GM21526 (cell line): ENCODE data around the gene MEIS2.
"Not testable (repeated sequence)": the region's sequence is repeated elsewhere in the genome, so short reads cannot be mapped to it uniquely, and the experiment has no call there.

Experiments used
- ATAC-seq: cut with Tn5 transposase; IDR thresholded peaks from one replicate; pipeline ENCODE4 v1.9.1; 2021; ENCODE audit warnings: moderate library complexity; ENCODE audit not compliant: unreplicated experiment, low FRiP score

MEIS2 gene

DNA sequence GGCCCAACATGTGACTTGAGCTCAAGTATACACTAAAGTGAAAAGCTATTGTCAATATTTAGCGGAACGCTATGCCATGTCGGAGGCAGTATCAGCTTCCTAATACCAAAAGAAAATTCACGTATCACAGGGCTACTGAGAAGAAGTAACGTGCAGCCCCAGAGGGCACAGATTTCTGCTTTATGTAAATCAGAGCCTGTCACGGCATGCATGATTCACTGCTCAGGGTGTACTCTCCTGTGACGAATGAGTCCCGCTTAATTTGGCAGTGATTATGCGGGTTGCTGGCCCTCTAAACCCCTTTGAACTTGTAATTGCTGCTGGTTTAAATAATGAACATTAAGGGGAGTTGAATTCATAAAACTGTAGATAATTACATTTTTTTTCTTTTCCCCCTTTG, 85.3 kb downstream of the MEIS2 start:
- no peak for ATAC-seq

DNA sequence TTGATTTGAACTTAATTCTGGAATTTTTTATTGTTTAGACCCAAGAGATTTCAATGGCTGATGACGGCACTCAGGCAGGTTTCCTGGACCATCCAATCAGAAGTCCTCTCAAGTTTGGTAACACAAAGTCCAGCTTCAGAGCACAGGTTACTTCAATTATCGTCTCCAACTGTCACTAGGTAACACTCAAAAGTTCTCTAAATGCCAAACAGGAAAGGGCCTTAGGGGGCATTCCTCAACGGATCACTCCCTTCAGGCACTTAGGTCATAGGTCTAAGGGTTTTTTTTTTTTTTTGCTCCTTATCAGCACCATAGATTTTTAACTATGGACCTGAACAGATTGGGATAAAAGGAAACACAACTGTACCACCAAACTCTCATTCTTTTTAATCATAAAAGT, 85.8 kb downstream of the MEIS2 start:
- no peak for ATAC-seq

GRCh38 chr15:37014137-37014536, 86.2 kb downstream of the MEIS2 start:
- ATAC-seq, result no peak

DNA sequence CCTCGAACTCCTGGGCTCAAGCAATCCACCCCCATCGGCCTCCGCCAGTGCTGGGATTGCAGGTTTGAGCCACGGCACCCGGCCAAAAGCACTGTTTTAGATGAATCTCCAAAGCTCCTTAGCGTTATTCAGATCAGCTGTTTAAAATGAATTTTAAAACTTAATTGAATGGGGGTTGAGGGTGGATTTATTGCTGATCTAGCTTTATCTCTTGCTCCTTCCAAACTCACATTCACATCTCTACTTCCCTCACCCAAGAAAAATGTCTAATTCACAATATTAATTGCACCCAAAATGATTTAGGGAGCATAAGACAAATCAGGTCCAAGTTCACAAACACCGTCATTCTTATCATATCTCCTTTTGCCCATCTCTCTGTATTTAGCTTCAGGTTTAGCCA, 89.8 kb downstream of the MEIS2 start:
- no peak for ATAC-seq

GRCh38 chr15:37009288-37009687, 91.1 kb downstream of the MEIS2 start:
- no peak for ATAC-seq

GRCh38 chr15:37008205-37008604, 92.1 kb downstream of the MEIS2 start:
- no peak for ATAC-seq

DNA sequence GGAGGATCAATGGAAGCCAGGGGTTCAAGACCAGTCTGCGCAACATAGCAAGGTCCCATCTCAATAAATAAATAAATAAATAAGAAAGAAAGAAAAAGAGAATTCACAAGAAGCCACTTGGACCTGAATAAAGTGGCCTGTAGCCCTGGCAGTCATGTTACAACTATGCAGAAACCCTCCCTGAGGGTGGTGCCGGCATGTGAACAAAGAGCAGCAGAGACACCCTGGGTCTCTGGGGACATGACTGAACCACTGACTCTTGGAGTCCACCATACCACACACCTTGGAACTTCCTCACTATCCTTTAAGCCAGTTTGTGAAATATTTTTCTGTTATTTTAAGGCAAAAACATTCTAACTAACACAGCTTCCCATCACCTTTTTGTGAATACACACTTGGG, 93.0 kb downstream of the MEIS2 start:
- ATAC-seq, result no peak

DNA sequence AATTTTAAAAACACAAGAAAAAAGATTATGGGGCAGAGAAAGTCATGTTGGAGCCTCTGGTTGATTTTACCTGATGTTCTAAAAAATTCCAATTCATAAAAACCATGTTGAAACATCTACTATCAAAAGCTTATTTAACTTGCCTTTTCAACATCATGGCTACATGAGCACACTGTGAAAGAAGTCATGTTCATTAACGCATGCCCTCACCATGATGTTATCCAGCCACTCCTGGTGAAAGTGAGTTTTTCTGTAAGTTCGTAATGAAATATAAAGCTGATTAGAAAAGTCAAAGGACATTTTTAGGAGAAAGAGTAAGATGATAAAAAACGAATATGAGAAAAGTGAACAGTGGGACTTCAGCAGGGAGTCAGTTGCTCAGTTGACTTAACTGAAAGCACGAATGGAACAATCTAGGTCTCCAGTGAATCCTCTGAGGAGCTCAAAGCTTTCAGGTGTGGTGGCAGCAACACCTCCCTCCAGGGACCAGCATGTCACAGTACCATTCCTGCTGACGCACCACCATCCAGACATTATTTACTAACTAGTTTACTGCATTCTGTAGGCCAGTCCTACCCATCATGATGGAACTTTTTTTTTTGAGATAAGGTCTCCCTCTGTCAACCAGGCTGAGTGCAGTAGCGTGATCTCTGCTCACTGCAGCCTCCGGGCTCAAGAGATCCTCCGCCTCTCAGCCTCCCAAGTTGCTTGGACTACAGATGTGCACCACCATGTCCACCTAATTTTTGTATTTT, 95.2 kb downstream of the MEIS2 start:
- no peak for ATAC-seq

GRCh38 chr15:37004373-37004869, 95.9 kb downstream of the MEIS2 start:
- ATAC-seq, result no peak

GRCh38 chr15:37002041-37002672, 98.2 kb downstream of the MEIS2 start:
- ATAC-seq, result no peak

DNA sequence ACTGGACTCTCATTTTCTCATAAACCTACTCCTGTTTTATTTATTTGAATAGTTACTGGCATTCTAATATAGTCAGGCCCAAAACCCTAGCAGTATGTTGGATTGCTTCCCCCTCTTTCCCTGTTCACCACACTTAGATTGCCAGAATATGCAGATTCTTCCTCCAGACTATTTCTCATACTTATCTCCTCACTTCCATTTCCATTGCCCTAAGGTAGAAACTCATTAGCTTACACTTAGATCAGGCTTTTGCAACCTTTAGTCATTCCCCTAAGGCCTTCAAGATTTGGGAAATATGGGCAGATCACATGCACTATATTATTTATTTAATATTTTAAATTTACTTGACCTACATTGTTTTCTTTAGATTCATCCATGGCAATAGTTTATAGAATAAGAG, 98.9 kb downstream of the MEIS2 start:
- ATAC-seq, result no peak

DNA sequence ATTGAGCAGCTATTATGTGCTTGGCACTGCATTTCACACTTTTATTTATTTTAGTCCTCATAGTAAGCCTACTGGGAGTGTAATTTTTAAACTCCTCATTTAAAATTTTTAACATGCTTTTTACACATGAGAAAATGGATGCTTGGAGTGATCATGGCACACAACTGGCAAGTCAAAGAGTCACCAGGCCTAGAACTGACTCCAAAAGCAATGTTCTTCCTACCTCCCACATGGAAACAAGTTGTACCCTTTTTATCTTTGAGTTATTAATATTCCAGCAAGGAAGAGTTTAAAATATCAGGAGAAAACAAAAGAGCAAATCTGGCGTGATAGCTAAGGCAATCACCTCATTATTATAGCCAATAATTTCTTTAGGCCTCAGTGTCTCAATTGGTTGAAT, 100.6 kb downstream of the MEIS2 start:
- no peak for ATAC-seq

DNA sequence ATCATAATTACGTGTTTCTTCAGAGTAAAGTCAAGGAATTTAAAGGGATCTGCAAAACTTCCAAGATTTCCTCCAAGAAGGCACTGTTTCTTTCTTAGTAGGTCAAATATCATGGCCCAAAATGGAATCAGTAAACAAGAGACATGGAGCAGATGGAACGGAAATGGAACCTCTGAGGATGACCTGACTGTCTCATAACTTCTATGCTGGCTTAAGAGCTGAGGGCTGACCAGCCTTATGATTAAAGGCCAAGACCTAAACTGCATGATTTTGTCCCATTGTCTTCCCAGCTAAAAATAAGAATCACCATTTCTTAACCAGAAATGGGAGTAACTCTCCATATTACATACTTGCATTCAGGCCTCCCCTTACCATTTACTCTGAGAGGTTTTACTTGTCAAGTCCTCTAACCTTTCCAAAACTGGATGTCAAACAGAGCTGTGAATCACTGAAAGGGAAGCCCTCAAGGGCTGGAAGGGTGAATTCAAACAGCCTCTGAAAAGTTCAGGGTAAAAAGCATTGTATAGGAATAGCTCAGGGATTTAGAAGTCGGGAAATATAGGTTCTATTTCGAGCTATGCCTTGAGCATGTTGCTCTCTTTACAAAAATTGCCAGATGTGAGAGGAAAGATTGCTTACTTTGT, 103.7 kb downstream of the MEIS2 start:
- no peak for ATAC-seq

DNA sequence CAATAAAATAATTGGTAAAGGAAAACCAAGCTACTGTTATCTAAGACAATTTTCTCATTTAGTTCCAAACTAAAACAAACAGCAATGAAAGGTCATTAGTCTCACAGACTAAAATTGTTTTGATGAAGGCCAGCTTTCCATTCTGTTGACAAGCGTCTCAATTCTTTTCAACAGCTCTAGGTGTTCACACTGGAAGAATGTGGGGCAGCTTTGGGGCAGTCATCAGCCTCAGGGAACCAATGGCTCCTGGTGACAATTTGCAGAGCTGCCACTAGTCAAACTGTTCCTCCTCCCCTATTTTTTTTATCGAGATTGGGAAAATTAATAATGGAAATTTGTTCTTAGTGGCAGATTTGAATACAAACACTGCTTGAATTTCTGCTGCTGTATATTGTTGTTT, 104.2 kb downstream of the MEIS2 start:
- ATAC-seq, result no peak

GRCh38 chr15:36994790-36995189, 105.6 kb downstream of the MEIS2 start:
- no peak for ATAC-seq

GRCh38 chr15:36992454-36992853, 107.9 kb downstream of the MEIS2 start:
- no peak for ATAC-seq

GRCh38 chr15:36988947-36989346, 111.4 kb downstream of the MEIS2 start:
- no peak for ATAC-seq

- no peak for ATAC-seq
Measured at GRCh38 chr15:36982430-36982829, 117.9 kb downstream of the MEIS2 start.

- ATAC-seq, result not testable (repeated sequence)
Measured at GRCh38 chr15:36980281-36980680, 120.1 kb downstream of the MEIS2 start.

GRCh38 chr15:36978625-36979024, 121.7 kb downstream of the MEIS2 start:
- no peak for ATAC-seq

GRCh38 chr15:36978126-36978525, 122.2 kb downstream of the MEIS2 start:
- ATAC-seq, result no peak

DNA sequence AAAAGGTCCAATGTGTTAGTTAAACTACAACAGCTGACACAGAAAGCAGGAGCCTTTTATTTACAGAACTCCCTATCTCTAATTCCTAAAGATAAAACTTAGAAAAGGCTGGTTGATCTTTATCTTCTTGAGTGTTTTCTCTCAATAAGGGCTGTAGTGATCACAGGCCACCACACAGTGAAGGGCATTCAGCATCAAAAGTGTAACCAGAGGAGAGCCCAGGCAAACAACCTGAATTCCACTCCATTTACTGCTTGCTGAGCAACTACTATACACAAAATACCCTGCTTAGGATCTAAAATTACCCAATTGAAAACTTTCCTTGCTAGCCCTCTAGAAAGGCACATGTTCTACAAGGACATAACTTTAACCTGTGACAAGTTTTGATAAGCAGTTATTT, 122.7 kb downstream of the MEIS2 start:
- no peak for ATAC-seq
